ENCODE data around the gene PAN3.

The PAN3 gene

GRCh38 chr13:28181413-28181812 lies 43.1 kb downstream of the PAN3 start:
- TF ChIP-seq FEZF1 (tag by site-specific recombination; IDR thresholded peaks at IDR 0.05) (0 out of 2 replicates have a peak, but pooled peaks have one; percentile 7), ZNF354C (tag by site-specific recombination; IDR thresholded peaks at IDR 0.05; ENCODE audit: borderline replicate concordance, low read depth) (no peak)
- POLR2A ChIA-PET = no interaction called here
- Histone ChIP-seq H3K36me3 (ENCODE audit: control insufficient read depth in 2 of 2, insufficient read depth in 1 of 2, low read length in 2 of 2) (no peaks in the 10 kb centered on the region), H3K4me1 (ENCODE audit: control insufficient read depth, insufficient read depth, low read length) (peaks cover 9% of the 10 kb centered on the region), H3K9me3 (ENCODE audit: control insufficient read depth, insufficient read depth, low read depth, low read length) (no peaks in the 10 kb centered on the region), H3K4me3 (ENCODE audit: low read depth, low read length) (no peak overlapping the region), H3K27ac (ENCODE audit: extremely low read depth, low read depth, low read length) (no peak overlapping the region)
- CTCF ChIA-PET = no interaction called here

GRCh38 chr13:28185256-28185655 lies 46.9 kb downstream of the PAN3 start:
- H3K9me3 ChIP-seq (ENCODE audit: control insufficient read depth, insufficient read depth, low read depth, low read length) = no peaks in the 10 kb centered on the region
- no peaks in the 10 kb centered on the region; the same call in 1 of the 2 replicates for H3K4me1 ChIP-seq (ENCODE audit: control insufficient read depth, insufficient read depth, low read length)
- peak; percentile 31; the same call in 1 of the 2 replicates for TF ChIP-seq PRDM6 (tag by site-specific recombination; IDR thresholded peaks at IDR 0.05)
- TF ChIP-seq ZNF140 (tag by site-specific recombination; IDR thresholded peaks at IDR 0.05) = no peak
- no peak for TF ChIP-seq BCL11A (tag by site-specific recombination; IDR thresholded peaks at IDR 0.05; ENCODE audit: low read depth)
- no peak for TF ChIP-seq ZNF132 (tag by site-specific recombination; IDR thresholded peaks at IDR 0.05; ENCODE audit: borderline replicate concordance)
- TF ChIP-seq OVOL3 (tag by site-specific recombination; IDR thresholded peaks at IDR 0.05) = no peak
- TF ChIP-seq KLF9 (tag by site-specific recombination; IDR thresholded peaks at IDR 0.05; ENCODE audit: low read depth) = no peak
- TF ChIP-seq ZNF626 (tag by site-specific recombination; IDR thresholded peaks at IDR 0.05) = no peak
- no peak for TF ChIP-seq GFI1B (tag by site-specific recombination; IDR thresholded peaks at IDR 0.05)
- ChIA-PET CTCF (interaction anchor here (0.5 kb wide), 1 partner anchor 817 kb away, joined by 3 read pairs; no protein-coding TSS in a partner anchor), POLR2A (no interaction called here)
- no peaks in the 10 kb centered on the region; a peak in 1 of 3 replicates for H3K36me3 ChIP-seq (ENCODE audit: control insufficient read depth in 2 of 2, insufficient read depth in 1 of 2, low read length in 2 of 2)
- no peak overlapping the region for H3K27ac ChIP-seq (ENCODE audit: extremely low read depth, low read depth, low read length)
- no peak overlapping the region for H3K4me3 ChIP-seq (ENCODE audit: low read depth, low read length)

DNA sequence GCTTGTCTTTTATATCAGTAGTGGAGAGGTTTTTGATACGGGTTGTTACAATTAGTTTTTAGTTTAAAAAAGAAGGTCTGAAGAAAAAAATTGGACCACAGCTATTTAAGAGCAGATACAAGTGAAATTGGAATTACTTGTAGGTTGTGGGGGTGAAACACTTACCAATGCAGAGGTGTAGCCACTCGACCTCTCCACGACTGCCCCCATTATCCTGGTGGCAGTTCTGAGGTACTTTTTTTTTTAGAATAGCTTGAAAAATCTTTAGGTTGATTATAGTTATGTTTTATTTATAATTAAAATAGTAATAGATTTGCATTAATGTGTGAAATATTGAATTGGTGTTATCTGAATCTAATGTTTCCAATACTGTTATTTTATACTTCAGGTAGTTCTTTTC lies 60.7 kb downstream of the PAN3 start:
- POLR2A ChIA-PET = no interaction called here
- H3K36me3 ChIP-seq (ENCODE audit: control insufficient read depth in 2 of 2, insufficient read depth in 1 of 2, low read length in 2 of 2) = peaks cover 3% of the 10 kb centered on the region in 2 experiments; a peak in 2 of 3 replicates
- CTCF ChIA-PET = interaction anchor here (1.1 kb wide), 1 partner anchor 27 kb away, joined by 3 read pairs; no protein-coding TSS in a partner anchor

More for the DNA sequence above, 60.7 kb downstream of the PAN3 start:
- H3K27ac ChIP-seq (ENCODE audit: extremely low read depth, low read depth, low read length) = no peak overlapping the region
- no peak for TF ChIP-seq ZNF548 (tag by site-specific recombination; IDR thresholded peaks at IDR 0.05)
- TF ChIP-seq ZNF366 (tag by site-specific recombination; conservative IDR thresholded peaks at IDR 0.05) = no peak
- TF ChIP-seq, protein P1, sequence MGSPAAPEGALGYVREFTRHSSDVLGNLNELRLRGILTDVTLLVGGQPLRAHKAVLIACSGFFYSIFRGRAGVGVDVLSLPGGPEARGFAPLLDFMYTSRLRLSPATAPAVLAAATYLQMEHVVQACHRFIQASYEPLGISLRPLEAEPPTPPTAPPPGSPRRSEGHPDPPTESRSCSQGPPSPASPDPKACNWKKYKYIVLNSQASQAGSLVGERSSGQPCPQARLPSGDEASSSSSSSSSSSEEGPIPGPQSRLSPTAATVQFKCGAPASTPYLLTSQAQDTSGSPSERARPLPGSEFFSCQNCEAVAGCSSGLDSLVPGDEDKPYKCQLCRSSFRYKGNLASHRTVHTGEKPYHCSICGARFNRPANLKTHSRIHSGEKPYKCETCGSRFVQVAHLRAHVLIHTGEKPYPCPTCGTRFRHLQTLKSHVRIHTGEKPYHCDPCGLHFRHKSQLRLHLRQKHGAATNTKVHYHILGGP (tag by site-specific recombination; IDR thresholded peaks at IDR 0.05) = no peak
- no peak for TF ChIP-seq ZNF19 (tag by site-specific recombination; IDR thresholded peaks at IDR 0.05; ENCODE audit: low read depth)
- no peak for TF ChIP-seq TRIM28 (IDR thresholded peaks at IDR 0.05; ENCODE audit: borderline replicate concordance, low read length)
- no peak for TF ChIP-seq YY2 (tag by site-specific recombination; IDR thresholded peaks at IDR 0.05)
- TF ChIP-seq TSHZ1 (tag by site-specific recombination; IDR thresholded peaks at IDR 0.05; ENCODE audit: borderline replicate concordance) = no peak
- no peak for TF ChIP-seq ZNF24 (tag by site-specific recombination; IDR thresholded peaks at IDR 0.05)
- no peak for TF ChIP-seq ZNF596 (tag by site-specific recombination; IDR thresholded peaks at IDR 0.05)
- TF ChIP-seq ZNF664 (tag by site-specific recombination; IDR thresholded peaks at IDR 0.05) = no peak
- TF ChIP-seq PRDM1 (tag by site-specific recombination; IDR thresholded peaks at IDR 0.05) = no peak
- no peak for TF ChIP-seq ZBTB21 (tag by site-specific recombination; IDR thresholded peaks at IDR 0.05)
- no peak for TF ChIP-seq ZNF837 (tag by site-specific recombination; IDR thresholded peaks at IDR 0.05)
- H3K9me3 ChIP-seq (ENCODE audit: control insufficient read depth, insufficient read depth, low read depth, low read length) = no peaks in the 10 kb centered on the region
- H3K4me3 ChIP-seq (ENCODE audit: low read depth, low read length) = no peak overlapping the region
- H3K4me1 ChIP-seq (ENCODE audit: control insufficient read depth, insufficient read depth, low read length) = no peaks in the 10 kb centered on the region

All from HEK293 (cell line).